ENCODE results near the gene CDH24. TPM values are rescaled to one million over a fixed set of nuclear protein-coding genes. Genes with fewer than 3 reads are reported as not detected.
A peak's percentile ranks its signal among the peaks of the same experiment; 100 is the strongest.

Gene CDH24
- total and polyA plus RNA-seq, 10 of the 15 experiments (the other 5 are each of a cell fraction or from before 2014, with no cell fraction given) = 0.10 to 1.5 (median 0.45) TPM; not detected in 2

- TF ChIP-seq ZNF217 (IDR thresholded peaks at IDR 0.05) (no peak), BCL11A (IDR thresholded peaks at IDR 0.05; ENCODE audit: low read depth, low read length) (0 out of 2 replicates have a peak, but pooled peaks have one; percentile 13), JUND (IDR thresholded peaks at IDR 0.05; ENCODE audit: low read depth, low read length) (no peak), MYB (IDR thresholded peaks at IDR 0.05; ENCODE audit: borderline replicate concordance, low read depth, low read length) (no peak), ZBTB33 (IDR thresholded peaks at IDR 0.05) (no peak), YY1 (IDR thresholded peaks at IDR 0.05; ENCODE audit: low read depth, low read length) (peak; percentile 97), CREM (IDR thresholded peaks at IDR 0.05; ENCODE audit: low read depth) (no peak), MTA3 (IDR thresholded peaks at IDR 0.05; ENCODE audit: borderline replicate concordance, low read length) (no peak), HSF1 (IDR thresholded peaks at IDR 0.05; ENCODE audit: low read depth, low read length) (no peak), BCL3 (IDR thresholded peaks at IDR 0.05; ENCODE audit: borderline replicate concordance, insufficient read depth, low read depth, low read length, poor library complexity, severe bottlenecking) (no peak), EED (IDR thresholded peaks at IDR 0.05; ENCODE audit: low read depth) (no peak), BHLHE40 (IDR thresholded peaks at IDR 0.05; ENCODE audit: borderline replicate concordance in 1 of 2, low read depth in 2 of 2, low read length in 1 of 2) (peak in 1 of 2 experiments; percentile 47; a peak in 1 of 4 replicates), NFIC (IDR thresholded peaks at IDR 0.05; ENCODE audit: low read depth, low read length) (no peak), NR2C2 (IDR thresholded peaks at IDR 0.05; ENCODE audit: borderline replicate concordance, control insufficient read depth, insufficient read length, low read depth) (no peak), SMAD5 (IDR thresholded peaks at IDR 0.05; ENCODE audit: low read depth) (peak; percentile 24; the same call in 1 of the 2 replicates), YBX1 (IDR thresholded peaks at IDR 0.05) (no peak), ATF3 (IDR thresholded peaks at IDR 0.05; ENCODE audit: borderline replicate concordance, extremely low read depth, low read depth, low read length) (no peak), ZNF24 (IDR thresholded peaks at IDR 0.05) (no peak), SMC3 (IDR thresholded peaks at IDR 0.05; ENCODE audit: borderline replicate concordance, low read length) (no peak), IKZF2 (IDR thresholded peaks at IDR 0.05) (no peak), ESRRA (IDR thresholded peaks at IDR 0.05; ENCODE audit: low read length) (no peak), ZBED1 (IDR thresholded peaks at IDR 0.05; ENCODE audit: borderline replicate concordance) (no peak), E4F1 (IDR thresholded peaks at IDR 0.05; ENCODE audit: borderline replicate concordance, partially characterized antibody) (no peak), NRF1 (conservative IDR thresholded peaks at IDR 0.05; ENCODE audit: low read depth, low read length) (peak; percentile 11; the same call in 1 of the 2 replicates), SMARCA5 (IDR thresholded peaks at IDR 0.05) (0 out of 2 replicates have a peak, but pooled peaks have one; percentile 57)
Observed at GRCh38 chr14:23094666-23095195, 37.4 kb upstream of the CDH24 start, which contains the start of gene ACIN1 (continued).
